ENCODE data around the gene ABLIM1.

DNA sequence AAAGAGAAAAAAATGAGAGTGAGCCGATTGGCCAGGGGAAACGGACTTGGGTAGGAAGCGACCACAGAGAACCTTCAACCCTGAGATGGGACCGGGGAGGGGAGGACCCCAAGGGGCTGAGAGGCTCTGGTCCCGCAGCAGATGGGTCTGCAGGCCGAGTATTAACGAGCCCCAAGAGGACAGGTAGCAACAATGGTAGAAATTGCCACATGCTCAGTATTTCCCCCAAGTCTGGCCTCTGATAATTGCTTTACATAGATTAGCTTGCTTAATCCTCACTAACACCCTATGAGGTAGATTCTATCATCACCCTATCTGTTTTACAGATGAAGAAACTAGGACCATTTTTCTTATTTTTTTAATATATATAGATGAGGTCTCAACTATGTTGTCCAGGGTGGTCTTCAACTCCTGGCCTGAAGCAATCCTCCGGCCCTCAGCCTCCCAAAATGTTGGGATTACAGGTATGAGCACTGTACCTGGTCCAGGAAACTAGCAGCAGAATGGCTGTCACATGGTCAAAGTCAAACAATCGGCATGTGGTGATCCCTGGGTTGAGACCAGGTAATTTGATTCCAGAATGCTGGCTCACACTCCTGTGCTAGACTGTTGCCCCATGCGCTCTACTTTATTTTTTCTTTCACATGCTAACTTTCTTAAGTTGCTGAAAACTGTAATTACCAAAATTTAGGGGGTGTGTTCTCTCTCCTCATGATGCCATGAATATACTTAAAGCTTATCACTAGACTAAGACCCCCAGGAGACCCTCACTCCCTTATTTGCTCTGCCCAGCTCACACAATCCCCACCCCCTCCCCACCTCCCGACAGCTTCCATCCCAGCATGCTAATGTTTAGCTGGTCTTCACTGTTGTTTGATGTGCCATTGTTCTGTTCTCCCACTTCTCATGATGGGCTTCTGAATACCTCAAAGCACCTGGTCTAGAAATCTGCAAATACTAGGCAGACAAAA is 185.9 kb downstream of the ABLIM1 start:
- TF ChIP-seq POLR2A (IDR thresholded peaks at IDR 0.05; ENCODE audit: low read length) (no peak), GATA1 (IDR thresholded peaks at IDR 0.05; ENCODE audit: low read depth, low read length) (no peak)

Data from erythroblast (primary cell).